ENCODE results near the gene CTIF. TPM values are rescaled to one million over a fixed set of nuclear protein-coding genes. Genes with fewer than 3 reads are reported as not detected.

CTIF gene
- total RNA-seq, 2 experiments from 2014 or later, result 3.2 to 3.5 TPM

DNA sequence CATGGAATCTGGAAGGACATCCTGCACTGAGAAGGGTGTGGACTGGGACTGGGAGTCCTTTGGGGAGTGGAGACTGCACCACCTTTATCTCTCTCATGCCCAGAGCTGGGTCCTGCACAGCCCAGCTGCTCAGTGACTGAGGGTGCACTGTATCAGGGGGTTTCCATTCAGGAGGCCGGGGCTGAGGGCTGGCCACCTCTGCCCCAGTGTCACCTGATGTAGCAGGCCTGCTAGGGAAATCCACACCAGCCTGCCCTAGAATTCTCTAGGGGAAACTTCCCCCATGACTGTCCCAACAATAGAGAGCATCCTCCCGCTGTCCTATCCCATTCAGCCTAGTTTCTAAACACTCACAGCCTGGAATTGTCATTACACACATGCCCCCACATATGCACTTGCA, 116.7 kb downstream of the CTIF start:
- CTCF ChIA-PET, result no interaction called here
- H3K9me3 Mint-ChIP-seq, result peaks cover 2% of the 10 kb centered on the region
- no peaks in the 10 kb centered on the region for H3K27me3 Mint-ChIP-seq
- no peak overlapping the region for H3K27ac Mint-ChIP-seq
- H3K4me3 Mint-ChIP-seq, result no peak overlapping the region
- TF ChIP-seq, protein P1, sequence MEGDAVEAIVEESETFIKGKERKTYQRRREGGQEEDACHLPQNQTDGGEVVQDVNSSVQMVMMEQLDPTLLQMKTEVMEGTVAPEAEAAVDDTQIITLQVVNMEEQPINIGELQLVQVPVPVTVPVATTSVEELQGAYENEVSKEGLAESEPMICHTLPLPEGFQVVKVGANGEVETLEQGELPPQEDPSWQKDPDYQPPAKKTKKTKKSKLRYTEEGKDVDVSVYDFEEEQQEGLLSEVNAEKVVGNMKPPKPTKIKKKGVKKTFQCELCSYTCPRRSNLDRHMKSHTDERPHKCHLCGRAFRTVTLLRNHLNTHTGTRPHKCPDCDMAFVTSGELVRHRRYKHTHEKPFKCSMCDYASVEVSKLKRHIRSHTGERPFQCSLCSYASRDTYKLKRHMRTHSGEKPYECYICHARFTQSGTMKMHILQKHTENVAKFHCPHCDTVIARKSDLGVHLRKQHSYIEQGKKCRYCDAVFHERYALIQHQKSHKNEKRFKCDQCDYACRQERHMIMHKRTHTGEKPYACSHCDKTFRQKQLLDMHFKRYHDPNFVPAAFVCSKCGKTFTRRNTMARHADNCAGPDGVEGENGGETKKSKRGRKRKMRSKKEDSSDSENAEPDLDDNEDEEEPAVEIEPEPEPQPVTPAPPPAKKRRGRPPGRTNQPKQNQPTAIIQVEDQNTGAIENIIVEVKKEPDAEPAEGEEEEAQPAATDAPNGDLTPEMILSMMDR (IDR thresholded peaks at IDR 0.05), result no peak
- intact Hi-C loops (cut with micrococcal nuclease), result no loop called here
- DNase-seq, result no peak
- no peak for ATAC-seq
- POLR2A ChIA-PET, result interaction anchor here (0.6 kb wide), 1 partner anchor 13 kb away, joined by 3 read pairs; no protein-coding TSS in a partner anchor
- no peaks in the 10 kb centered on the region for H3K4me1 Mint-ChIP-seq (ENCODE audit: low read depth)
- no peaks in the 10 kb centered on the region for H3K36me3 Mint-ChIP-seq (ENCODE audit: low read depth)

DNA sequence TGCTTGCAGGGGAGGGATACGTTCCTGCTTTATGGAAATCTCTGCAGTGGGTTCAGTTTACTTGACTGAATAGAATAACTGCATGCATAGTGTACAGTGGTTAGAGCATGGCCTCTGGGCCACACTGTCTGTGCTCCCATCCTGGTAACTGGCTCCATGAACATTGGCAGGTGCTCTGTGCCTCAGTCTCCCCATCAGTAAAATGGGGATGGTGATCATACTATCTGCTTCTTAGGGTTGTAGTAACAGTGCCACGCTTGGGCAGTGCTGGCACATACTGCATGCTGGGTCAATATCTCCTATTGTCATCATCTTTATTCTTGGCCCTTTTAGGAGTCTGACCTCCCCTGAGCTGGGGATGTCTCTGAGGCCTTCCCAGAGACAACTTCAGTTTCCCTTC, 117.3 kb downstream of the CTIF start:
- H3K27ac Mint-ChIP-seq, result no peak overlapping the region
- no peak overlapping the region for H3K4me3 Mint-ChIP-seq
- ATAC-seq (no peak), DNase-seq (no peak)
- CTCF ChIA-PET, result no interaction called here
- intact Hi-C loops (cut with micrococcal nuclease), result no loop called here
- H3K9me3 Mint-ChIP-seq, result peaks cover 2% of the 10 kb centered on the region
- H3K27me3 Mint-ChIP-seq, result no peaks in the 10 kb centered on the region
- POLR2A ChIA-PET, result no interaction called here
- H3K36me3 Mint-ChIP-seq (ENCODE audit: low read depth), result no peaks in the 10 kb centered on the region
- no peaks in the 10 kb centered on the region for H3K4me1 Mint-ChIP-seq (ENCODE audit: low read depth)
- TF ChIP-seq, protein P1 (IDR thresholded peaks at IDR 0.05), result no peak

DNA sequence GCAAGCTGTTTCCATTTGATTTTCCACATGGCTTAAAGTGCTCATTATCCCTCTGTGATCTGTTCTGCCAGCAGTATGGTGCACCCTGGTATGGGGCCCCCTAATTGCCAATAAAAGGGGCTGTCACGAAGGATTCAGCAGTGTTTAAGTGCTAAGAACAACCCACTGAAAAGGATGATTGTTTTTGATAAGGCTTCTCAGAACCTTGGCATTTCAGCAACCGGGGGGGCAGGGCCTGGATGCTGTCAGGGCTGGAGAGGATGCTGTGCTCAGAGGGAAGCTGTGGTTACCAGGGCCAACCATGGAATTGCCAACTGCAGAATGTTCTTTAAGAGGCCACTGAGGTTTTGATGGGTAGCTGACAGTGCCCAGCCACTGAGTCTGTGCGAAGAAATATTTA, 117.8 kb downstream of the CTIF start:
- TF ChIP-seq, protein P1 (IDR thresholded peaks at IDR 0.05), result no peak
- DNase-seq, result no peak
- Mint-ChIP-seq H3K27me3 (no peaks in the 10 kb centered on the region), H3K4me1 (ENCODE audit: low read depth) (no peaks in the 10 kb centered on the region), H3K9me3 (peaks cover 2% of the 10 kb centered on the region), H3K36me3 (ENCODE audit: low read depth) (no peaks in the 10 kb centered on the region), H3K27ac (no peak overlapping the region), H3K4me3 (no peak overlapping the region)
- CTCF ChIA-PET, result interaction anchor here (1.4 kb wide), 1 partner anchor 13 kb away, joined by 3 read pairs; no protein-coding TSS in a partner anchor
- intact Hi-C loops (cut with micrococcal nuclease), result no loop called here
- POLR2A ChIA-PET, result no interaction called here
- ATAC-seq, result no peak

DNA sequence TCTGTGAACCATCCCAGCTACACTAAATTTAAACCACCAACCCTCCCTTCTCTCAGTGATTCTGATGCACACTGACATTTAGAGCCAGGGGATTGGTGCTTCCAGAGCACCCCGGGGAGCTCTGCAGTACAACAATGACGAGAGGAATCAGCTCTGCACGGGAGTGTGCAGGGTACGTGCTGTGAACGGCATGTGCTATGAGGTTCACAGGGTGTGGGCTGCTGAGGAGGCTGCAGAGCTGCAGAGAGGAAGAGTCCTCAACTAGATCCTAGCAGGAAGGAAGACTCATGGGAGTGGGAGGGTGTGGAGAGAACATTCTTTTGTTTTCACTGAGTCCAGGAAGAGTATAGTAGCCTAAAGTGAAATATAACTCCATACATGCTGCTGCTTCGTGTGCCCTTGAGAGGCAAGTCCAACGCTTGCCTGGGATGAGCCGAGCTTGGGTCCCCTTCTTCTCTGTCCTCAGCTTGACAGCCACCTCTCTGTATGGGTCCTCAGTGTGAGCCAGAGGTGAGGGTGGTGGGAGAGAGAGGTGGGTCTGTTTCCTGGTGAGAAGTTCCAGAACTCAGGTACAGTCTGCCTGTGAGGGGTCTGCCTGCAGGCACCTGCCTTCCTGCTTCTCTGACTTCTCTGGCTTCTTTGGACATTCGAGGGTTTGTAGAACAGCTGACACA, 118.8 kb downstream of the CTIF start:
- ChIA-PET POLR2A (no interaction called here), CTCF (interaction anchor here (1.4 kb wide), 1 partner anchor 14 kb away, joined by 3 read pairs; no protein-coding TSS in a partner anchor)
- TF ChIP-seq, protein P1 (IDR thresholded peaks at IDR 0.05), result no peak
- H3K9me3 Mint-ChIP-seq, result peaks cover 2% of the 10 kb centered on the region
- no peak for DNase-seq
- no peaks in the 10 kb centered on the region for H3K36me3 Mint-ChIP-seq (ENCODE audit: low read depth)
- H3K27me3 Mint-ChIP-seq, result no peaks in the 10 kb centered on the region
- no peak overlapping the region for H3K27ac Mint-ChIP-seq
- no peak overlapping the region for H3K4me3 Mint-ChIP-seq
- intact Hi-C loops (cut with micrococcal nuclease), result no loop called here
- no peak for ATAC-seq
- H3K4me1 Mint-ChIP-seq (ENCODE audit: low read depth), result no peaks in the 10 kb centered on the region

DNA sequence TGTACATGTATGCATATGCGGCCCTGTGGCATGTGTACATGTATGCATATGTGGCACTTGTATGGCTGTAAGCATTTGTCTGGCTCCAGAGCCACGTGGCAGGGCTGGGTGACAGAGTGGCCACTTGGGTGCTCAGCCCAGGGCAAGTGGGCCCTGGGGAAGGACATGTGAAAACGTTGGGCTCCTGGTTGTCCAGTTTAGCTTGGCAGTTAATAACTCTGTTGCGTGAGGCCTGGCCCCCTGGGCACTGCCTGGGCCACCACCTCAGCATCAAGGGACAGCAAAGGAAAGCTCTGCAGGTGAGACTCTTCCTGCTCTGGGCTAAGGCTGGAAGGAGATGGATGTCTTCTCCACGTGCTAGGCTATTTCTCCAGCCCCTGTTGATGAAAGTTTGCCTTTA, 119.9 kb downstream of the CTIF start:
- Mint-ChIP-seq H3K27ac (no peak overlapping the region), H3K27me3 (peaks cover 3% of the 10 kb centered on the region)

More for the DNA sequence above, 119.9 kb downstream of the CTIF start:
- TF ChIP-seq, protein P1 (IDR thresholded peaks at IDR 0.05), result no peak
- Mint-ChIP-seq H3K4me3 (no peak overlapping the region), H3K36me3 (ENCODE audit: low read depth) (no peaks in the 10 kb centered on the region), H3K9me3 (no peaks in the 10 kb centered on the region), H3K4me1 (ENCODE audit: low read depth) (no peaks in the 10 kb centered on the region)
- DNase-seq, result no peak
- intact Hi-C loops (cut with micrococcal nuclease), result no loop called here
- POLR2A ChIA-PET, result no interaction called here
- CTCF ChIA-PET, result no interaction called here
- ATAC-seq, result no peak
